Lower lobe of right lung (tissue), 2 donors: ENCODE results near the gene PPARGC1A. TPM values are rescaled to one million over a fixed set of nuclear protein-coding genes. Genes with fewer than 3 reads are reported as not detected.

ENCODE experiments used
- ATAC-seq, 2 donors: fragments of 200-7000 bp; cut with Tn5 transposase; one replicate each; pipeline ENCODE4 v1.9.1; 2020 to 2022; ENCODE audit warnings: mild to moderate bottlenecking in 2 of 2, moderate library complexity in 2 of 2
- DNase-seq: peaks from one replicate; pipeline ENCODE4 v3.0.0-alpha.2; 2020
- H3K27ac ChIP-seq: fragments of 200-600 bp; one replicate; pipeline ENCODE4 v1.8.0; 2022
- H3K27me3 ChIP-seq: fragments of 200-600 bp; one replicate; pipeline ENCODE4 v1.8.0; 2022; ENCODE audit warnings: low read depth
- H3K36me3 ChIP-seq: fragments of 200-600 bp; one replicate; pipeline ENCODE4 v1.8.0; 2022; ENCODE audit warnings: mild to moderate bottlenecking
- H3K4me1 ChIP-seq: fragments of 200-600 bp; one replicate; pipeline ENCODE4 v1.8.0; 2022
- H3K4me3 ChIP-seq: fragments of 200-600 bp; one replicate; pipeline ENCODE4 v1.8.0; 2022; ENCODE audit warnings: mild to moderate bottlenecking
- H3K9me3 ChIP-seq: fragments of 200-600 bp; one replicate; pipeline ENCODE4 v1.8.0; 2022
- intact Hi-C: fragments of 100-400 bp; cut with DNase I; formaldehyde crosslinking; loops from one replicate; pipeline ENCODE4 v1.11.0; 2022
- total RNA-seq: library from RNA; stranded (reverse); fragmentation: NEBNext Ultra II Directional; extraction: Animal tissue kit (Norgen Biotek cat#: 25700); gene quantifications from one replicate; pipeline ENCODE4 v1.2.1, GENCODE V29; 2021
- TF ChIP-seq, protein P1 (sequence below): fragments of 200-600 bp; IDR thresholded peaks from one replicate; pipeline ENCODE4 v1.8.0; 2022; ENCODE audit warnings: antibody characterized with exemption, mild to moderate bottlenecking
- donor health status: DM: no; HTN: yes; CAD: no; lungs with severe emphysema.

PPARGC1A gene
- total RNA-seq, 1 donor from 2014 or later = 10.5 TPM

- H3K4me1 ChIP-seq = peaks cover 15% of the 10 kb centered on the region
- H3K27me3 ChIP-seq = no peaks in the 10 kb centered on the region
- no peak overlapping the region for H3K4me3 ChIP-seq
- intact Hi-C loops = no loop called here
- peak in 1 of 2 donors; percentile 67 for ATAC-seq
- no peak overlapping the region for H3K27ac ChIP-seq
- TF ChIP-seq, protein P1, sequence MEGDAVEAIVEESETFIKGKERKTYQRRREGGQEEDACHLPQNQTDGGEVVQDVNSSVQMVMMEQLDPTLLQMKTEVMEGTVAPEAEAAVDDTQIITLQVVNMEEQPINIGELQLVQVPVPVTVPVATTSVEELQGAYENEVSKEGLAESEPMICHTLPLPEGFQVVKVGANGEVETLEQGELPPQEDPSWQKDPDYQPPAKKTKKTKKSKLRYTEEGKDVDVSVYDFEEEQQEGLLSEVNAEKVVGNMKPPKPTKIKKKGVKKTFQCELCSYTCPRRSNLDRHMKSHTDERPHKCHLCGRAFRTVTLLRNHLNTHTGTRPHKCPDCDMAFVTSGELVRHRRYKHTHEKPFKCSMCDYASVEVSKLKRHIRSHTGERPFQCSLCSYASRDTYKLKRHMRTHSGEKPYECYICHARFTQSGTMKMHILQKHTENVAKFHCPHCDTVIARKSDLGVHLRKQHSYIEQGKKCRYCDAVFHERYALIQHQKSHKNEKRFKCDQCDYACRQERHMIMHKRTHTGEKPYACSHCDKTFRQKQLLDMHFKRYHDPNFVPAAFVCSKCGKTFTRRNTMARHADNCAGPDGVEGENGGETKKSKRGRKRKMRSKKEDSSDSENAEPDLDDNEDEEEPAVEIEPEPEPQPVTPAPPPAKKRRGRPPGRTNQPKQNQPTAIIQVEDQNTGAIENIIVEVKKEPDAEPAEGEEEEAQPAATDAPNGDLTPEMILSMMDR = no peak
- H3K36me3 ChIP-seq = no peaks in the 10 kb centered on the region
- no peak for DNase-seq
- no peaks in the 10 kb centered on the region for H3K9me3 ChIP-seq
Measured at GRCh38 chr4:23881052-23881501, 8.8 kb downstream of the PPARGC1A start.

- no peak for DNase-seq
- H3K9me3 ChIP-seq = no peaks in the 10 kb centered on the region
- intact Hi-C loops = no loop called here
- peaks cover 15% of the 10 kb centered on the region for H3K4me1 ChIP-seq
- no peak for ATAC-seq
- H3K4me3 ChIP-seq = no peak overlapping the region
- TF ChIP-seq, protein P1 = no peak
- no peaks in the 10 kb centered on the region for H3K27me3 ChIP-seq
- H3K27ac ChIP-seq = no peak overlapping the region
- no peaks in the 10 kb centered on the region for H3K36me3 ChIP-seq
Measured at GRCh38 chr4:23878912-23879732, 10.7 kb downstream of the PPARGC1A start.

DNA sequence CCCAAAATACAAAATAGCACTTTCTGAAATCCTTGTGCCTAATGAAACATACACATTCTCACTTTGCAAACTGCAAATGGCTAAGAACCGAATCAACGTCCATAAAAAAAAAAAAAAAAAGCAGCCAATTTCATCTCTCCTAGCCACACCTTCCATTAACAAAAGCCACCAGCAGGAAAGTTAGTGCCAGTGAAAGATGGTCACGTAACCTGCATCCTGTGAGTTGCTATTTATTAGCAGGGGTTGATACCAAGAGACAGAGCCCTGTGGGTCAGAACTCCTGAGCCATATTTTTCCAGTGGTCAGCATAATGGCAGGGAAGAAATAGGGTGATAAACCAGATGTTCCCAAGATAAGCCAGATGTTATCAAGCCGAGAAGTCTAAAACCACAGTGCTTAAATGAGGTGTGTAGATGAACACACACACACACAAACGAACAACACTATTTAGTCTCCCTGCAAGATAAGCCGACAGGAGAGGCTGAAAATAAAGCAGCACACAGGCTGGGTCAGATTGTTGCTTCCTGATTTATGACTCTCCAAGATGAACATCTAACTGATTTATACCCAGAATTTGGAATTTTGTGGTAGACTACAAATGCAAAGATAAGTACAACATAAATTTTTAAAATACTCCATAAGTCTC, 11.5 kb downstream of the PPARGC1A start:
- no peak for DNase-seq
- no peaks in the 10 kb centered on the region for H3K27me3 ChIP-seq
- no peaks in the 10 kb centered on the region for H3K36me3 ChIP-seq
- no peak overlapping the region for H3K4me3 ChIP-seq
- TF ChIP-seq, protein P1 = no peak
- H3K9me3 ChIP-seq = no peaks in the 10 kb centered on the region
- ATAC-seq = no peak
- intact Hi-C loops = no loop called here
- peaks cover 15% of the 10 kb centered on the region for H3K4me1 ChIP-seq
- H3K27ac ChIP-seq = no peak overlapping the region

DNA sequence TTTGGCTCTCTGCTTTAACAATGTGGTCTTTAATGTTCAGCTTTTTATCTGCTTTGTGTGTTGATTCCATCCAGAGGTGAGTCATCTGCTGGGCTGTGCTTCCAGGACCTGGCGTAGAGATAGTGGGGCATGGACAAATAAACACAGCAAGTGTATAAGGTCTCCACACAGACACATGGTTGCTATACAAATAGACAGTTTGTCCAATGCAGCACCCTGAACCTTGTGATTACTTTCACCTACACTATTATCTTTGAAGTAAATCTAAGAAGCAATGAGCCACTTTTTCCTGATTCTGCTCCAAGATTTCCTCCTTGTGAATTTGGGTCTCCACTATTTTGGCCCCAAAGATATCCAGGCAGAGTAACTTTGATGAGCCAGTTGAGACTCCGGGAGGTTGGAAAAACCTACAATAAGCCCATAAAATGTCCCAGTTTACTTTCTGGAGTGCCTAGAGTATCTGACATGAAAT, 12.1 kb downstream of the PPARGC1A start:
- DNase-seq = no peak
- ATAC-seq = peak in 1 of 2 donors; percentile 45
- H3K27ac ChIP-seq = no peak overlapping the region

DNA sequence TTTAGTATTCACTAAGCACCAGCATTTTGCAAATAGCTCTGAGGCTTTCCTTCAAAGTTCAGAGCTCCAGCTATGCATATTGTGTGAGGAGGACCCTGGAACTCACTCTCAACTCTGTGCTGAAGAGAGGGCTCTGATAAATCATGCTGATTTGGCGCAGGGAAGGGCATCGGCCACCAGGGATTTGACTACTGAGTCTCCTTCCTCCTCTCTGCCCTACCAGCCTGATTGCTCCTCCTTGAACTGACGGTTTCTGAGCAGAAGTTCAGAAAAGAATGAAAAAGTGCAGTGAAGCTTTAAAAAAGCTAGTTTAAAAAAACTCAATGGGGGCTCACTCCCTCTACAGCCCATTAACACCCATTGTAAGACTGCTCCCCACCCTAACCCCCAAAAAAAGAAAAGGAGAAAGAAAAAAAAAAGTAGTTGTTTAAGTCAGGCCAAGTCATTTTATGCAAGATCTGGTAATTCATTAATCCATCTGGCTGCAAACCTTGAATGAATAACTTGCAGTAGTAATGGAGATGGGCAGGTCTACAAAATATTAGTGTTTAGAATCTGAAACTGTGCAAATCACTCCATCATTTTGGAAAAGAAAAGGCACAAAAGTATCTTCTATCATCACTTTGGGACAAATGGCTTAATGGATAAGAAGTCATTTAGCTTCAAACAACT, 13.3 kb downstream of the PPARGC1A start:
- intact Hi-C loops = no loop called here
- DNase-seq (no peak), ATAC-seq (no peak)
- Histone ChIP-seq H3K4me1 (peaks cover 13% of the 10 kb centered on the region), H3K27ac (no peak overlapping the region), H3K9me3 (no peaks in the 10 kb centered on the region), H3K27me3 (no peaks in the 10 kb centered on the region), H3K36me3 (no peaks in the 10 kb centered on the region), H3K4me3 (no peak overlapping the region)
- TF ChIP-seq, protein P1 = no peak

More for the DNA sequence above, 12.1 kb downstream of the PPARGC1A start:
- H3K9me3 ChIP-seq = no peaks in the 10 kb centered on the region
- intact Hi-C loops = no loop called here
- TF ChIP-seq, protein P1 = no peak
- no peaks in the 10 kb centered on the region for H3K27me3 ChIP-seq
- no peak overlapping the region for H3K4me3 ChIP-seq
- peaks cover 15% of the 10 kb centered on the region for H3K4me1 ChIP-seq
- H3K36me3 ChIP-seq = no peaks in the 10 kb centered on the region
